HG03457 (cell line): ENCODE measurements around the gene UBE2F.
A peak's percentile ranks its signal among the peaks of the same experiment; 100 is the strongest.
"Not testable (repeated sequence)": the region's sequence is repeated elsewhere in the genome, so short reads cannot be mapped to it uniquely, and the experiment has no call there.

Source experiments
- ATAC-seq: cut with Tn5 transposase; IDR thresholded peaks from one replicate; pipeline ENCODE4 v1.9.1; 2021; ENCODE audit warnings: moderate number of reproducible peaks; ENCODE audit not compliant: unreplicated experiment

The UBE2F gene

GRCh38 chr2:237977380-237977779 lies 10.6 kb downstream of the UBE2F start:
- ATAC-seq, result no peak

GRCh38 chr2:237978058-237978712 lies 11.4 kb downstream of the UBE2F start:
- ATAC-seq, result no peak

- ATAC-seq, result no peak
Observed at GRCh38 chr2:237979331-237979730, 12.5 kb downstream of the UBE2F start.

GRCh38 chr2:237980087-237980486 lies 13.3 kb downstream of the UBE2F start:
- ATAC-seq, result no peak

GRCh38 chr2:237980751-237981150 lies 13.9 kb downstream of the UBE2F start:
- ATAC-seq, result no peak

- not testable (repeated sequence) for ATAC-seq
Observed at GRCh38 chr2:237981621-237982020, 14.8 kb downstream of the UBE2F start.

GRCh38 chr2:237982039-237982725 lies 15.4 kb downstream of the UBE2F start:
- no peak for ATAC-seq

- no peak for ATAC-seq
Observed at GRCh38 chr2:237983922-237984321, 17.1 kb downstream of the UBE2F start.

- ATAC-seq, result no peak
Observed at GRCh38 chr2:237987268-237987667, 20.5 kb downstream of the UBE2F start.

GRCh38 chr2:237993701-237994100 lies 26.9 kb downstream of the UBE2F start:
- no peak for ATAC-seq

- no peak for ATAC-seq
Observed at GRCh38 chr2:237995036-237995435, 28.2 kb downstream of the UBE2F start.

- ATAC-seq, result no peak
Observed at GRCh38 chr2:237996021-237996593, 29.3 kb downstream of the UBE2F start.

- no peak for ATAC-seq
Observed at GRCh38 chr2:237997521-237997920, 30.7 kb downstream of the UBE2F start.

- peak; percentile 78 for ATAC-seq
Observed at GRCh38 chr2:237998530-237998929, 31.7 kb downstream of the UBE2F start.

- ATAC-seq, result no peak
Observed at GRCh38 chr2:238003234-238004031, 36.6 kb downstream of the UBE2F start.

- no peak for ATAC-seq
Observed at GRCh38 chr2:238004077-238004830, 37.4 kb downstream of the UBE2F start.

GRCh38 chr2:238005528-238005927 lies 38.7 kb downstream of the UBE2F start:
- ATAC-seq, result no peak

- ATAC-seq, result no peak
Observed at GRCh38 chr2:238006510-238006909, 39.7 kb downstream of the UBE2F start.

- ATAC-seq, result no peak
Observed at GRCh38 chr2:238007924-238008323, 41.1 kb downstream of the UBE2F start.

GRCh38 chr2:238009563-238009962 lies 42.7 kb downstream of the UBE2F start:
- ATAC-seq, result no peak

GRCh38 chr2:238010572-238010971 lies 43.8 kb downstream of the UBE2F start:
- ATAC-seq, result no peak
